ENCODE data around the gene CACNA1G.

Gene CACNA1G

DNA sequence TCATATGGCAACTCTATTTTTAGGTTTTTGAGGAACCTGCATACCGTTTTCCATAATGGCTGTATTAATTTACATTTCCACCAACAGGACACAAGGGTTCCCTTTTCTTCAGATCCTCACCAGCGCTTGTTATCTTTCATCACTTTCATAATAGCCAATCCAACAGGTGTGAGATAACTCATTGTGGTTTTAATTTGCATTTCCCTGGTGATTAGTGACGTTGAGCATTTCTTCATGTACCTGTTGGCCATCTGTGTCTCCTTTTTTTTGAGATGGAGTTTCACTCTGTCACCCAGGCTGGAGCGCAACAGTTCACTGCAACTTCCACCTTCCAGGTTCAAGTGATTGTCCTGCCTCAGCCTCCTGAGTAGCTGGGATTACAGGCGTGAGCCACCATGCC lies 38.0 kb downstream of the CACNA1G start:
- no peak for TF ChIP-seq TAF1 (IDR thresholded peaks at IDR 0.05; ENCODE audit: borderline replicate concordance, insufficient read depth, low read length)

DNA sequence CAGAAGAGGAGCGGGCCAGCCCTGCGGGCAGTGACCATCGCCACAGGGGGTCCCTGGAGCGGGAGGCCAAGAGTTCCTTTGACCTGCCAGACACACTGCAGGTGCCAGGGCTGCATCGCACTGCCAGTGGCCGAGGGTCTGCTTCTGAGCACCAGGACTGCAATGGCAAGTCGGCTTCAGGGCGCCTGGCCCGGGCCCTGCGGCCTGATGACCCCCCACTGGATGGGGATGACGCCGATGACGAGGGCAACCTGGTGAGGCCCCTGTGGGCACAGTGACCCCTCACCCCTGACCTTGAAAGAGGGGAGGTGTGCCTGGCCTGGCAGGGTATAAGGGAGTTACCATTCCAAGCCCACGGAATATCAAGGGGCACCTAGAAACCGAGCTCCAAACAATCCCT lies 39.1 kb downstream of the CACNA1G start:
- TF ChIP-seq FOXP2 (optimal IDR thresholded peaks at IDR 0.05; ENCODE audit: borderline replicate concordance, extremely low read depth, extremely low read length, insufficient read depth) (no peak), TAF1 (IDR thresholded peaks at IDR 0.05; ENCODE audit: borderline replicate concordance, insufficient read depth, low read length) (no peak)

GRCh38 chr17:50601823-50602375 lies 41.4 kb downstream of the CACNA1G start:
- TF ChIP-seq REST (IDR thresholded peaks at IDR 0.05; ENCODE audit: insufficient read depth in 1 of 2, low read depth in 2 of 2, low read length in 2 of 2) (no peak), FOXP2 (optimal IDR thresholded peaks at IDR 0.05; ENCODE audit: borderline replicate concordance, extremely low read depth, extremely low read length, insufficient read depth) (no peak), SIN3A (IDR thresholded peaks at IDR 0.05; ENCODE audit: borderline replicate concordance, insufficient read depth, low read length) (no peak), POLR2AphosphoS5 (IDR thresholded peaks at IDR 0.05; ENCODE audit: low read depth, low read length) (no peak), TAF1 (IDR thresholded peaks at IDR 0.05; ENCODE audit: borderline replicate concordance, insufficient read depth, low read length) (no peak)

- TF ChIP-seq FOXP2 (optimal IDR thresholded peaks at IDR 0.05; ENCODE audit: borderline replicate concordance, extremely low read depth, extremely low read length, insufficient read depth) (no peak), POLR2AphosphoS5 (IDR thresholded peaks at IDR 0.05; ENCODE audit: low read depth, low read length) (no peak), TAF1 (IDR thresholded peaks at IDR 0.05; ENCODE audit: borderline replicate concordance, insufficient read depth, low read length) (no peak), SIN3A (IDR thresholded peaks at IDR 0.05; ENCODE audit: borderline replicate concordance, insufficient read depth, low read length) (no peak), REST (IDR thresholded peaks at IDR 0.05; ENCODE audit: insufficient read depth in 1 of 2, low read depth in 2 of 2, low read length in 2 of 2) (no peak)
Measured at GRCh38 chr17:50602836-50603235, 42.3 kb downstream of the CACNA1G start.

DNA sequence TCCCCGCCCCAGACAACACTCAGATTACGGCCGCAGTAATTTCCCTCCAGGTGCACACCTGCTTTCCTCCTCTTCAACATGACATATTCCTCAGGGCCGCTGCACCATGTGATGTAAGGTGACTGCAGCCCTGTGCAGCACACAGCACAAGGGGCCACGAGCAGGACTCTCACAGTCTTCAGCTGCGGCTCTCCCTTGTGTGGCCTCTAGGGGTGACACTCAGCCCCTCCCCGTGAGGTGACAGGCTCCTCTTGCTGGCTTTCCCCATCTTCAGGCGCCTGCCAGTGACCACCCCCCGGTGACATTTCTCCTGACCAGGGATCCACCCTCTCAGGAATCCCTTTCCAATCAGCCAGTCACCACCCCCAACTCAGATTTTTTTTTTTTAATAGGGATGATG lies 42.8 kb downstream of the CACNA1G start:
- TF ChIP-seq FOXP2 (optimal IDR thresholded peaks at IDR 0.05; ENCODE audit: borderline replicate concordance, extremely low read depth, extremely low read length, insufficient read depth) (no peak), POLR2AphosphoS5 (IDR thresholded peaks at IDR 0.05; ENCODE audit: low read depth, low read length) (no peak), TAF1 (IDR thresholded peaks at IDR 0.05; ENCODE audit: borderline replicate concordance, insufficient read depth, low read length) (no peak), REST (IDR thresholded peaks at IDR 0.05; ENCODE audit: insufficient read depth in 1 of 2, low read depth in 2 of 2, low read length in 2 of 2) (no peak), SIN3A (IDR thresholded peaks at IDR 0.05; ENCODE audit: borderline replicate concordance, insufficient read depth, low read length) (no peak)

DNA sequence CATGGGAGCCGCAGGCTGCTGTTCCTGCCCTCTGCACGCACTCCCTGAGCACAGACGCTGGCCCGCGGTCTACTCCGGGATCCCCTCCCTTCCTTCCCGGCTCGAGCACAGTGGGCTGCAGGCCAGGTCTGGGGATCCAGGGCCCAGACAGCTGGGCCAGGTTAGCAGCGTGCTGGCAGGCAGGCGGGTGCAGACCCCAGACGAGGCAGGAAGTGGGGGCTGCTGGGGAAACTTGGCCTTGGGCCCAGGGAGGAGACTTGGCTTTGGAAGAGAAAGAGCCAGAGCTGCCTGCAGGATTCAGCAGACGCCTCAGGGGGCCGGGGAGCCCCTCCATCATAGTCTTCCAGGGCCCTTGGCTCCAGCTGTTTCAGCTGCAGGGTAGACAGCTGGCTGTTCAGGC lies 44.0 kb downstream of the CACNA1G start:
- TF ChIP-seq FOXP2 (optimal IDR thresholded peaks at IDR 0.05; ENCODE audit: borderline replicate concordance, extremely low read depth, extremely low read length, insufficient read depth), result no peak
- no peak for TF ChIP-seq TAF1 (IDR thresholded peaks at IDR 0.05; ENCODE audit: borderline replicate concordance, insufficient read depth, low read length)
- no peak for TF ChIP-seq POLR2AphosphoS5 (IDR thresholded peaks at IDR 0.05; ENCODE audit: low read depth, low read length)
- TF ChIP-seq SIN3A (IDR thresholded peaks at IDR 0.05; ENCODE audit: borderline replicate concordance, insufficient read depth, low read length), result no peak
- no peak for TF ChIP-seq REST (IDR thresholded peaks at IDR 0.05; ENCODE audit: insufficient read depth in 1 of 2, low read depth in 2 of 2, low read length in 2 of 2)

All from PFSK-1 (cell line).